GM08714 (cell line): ENCODE results near the gene ABHD3.
"Not testable (repeated sequence)": the region's sequence is repeated elsewhere in the genome, so short reads cannot be mapped to it uniquely, and the experiment has no call there.

Experiments used
- H3K4me3 ChIP-seq: fragments of 200-500 bp; sonication (Bioruptor generic); 2 replicates; pipeline ENCODE4 v1.5.1; 2014; ENCODE audit warnings: mild to moderate bottlenecking, low read length, inconsistent platforms
- ZNF274 ChIP-seq: IDR thresholded peaks from 2 replicates; pipeline ENCODE4 v1.6.1; 2012; ENCODE audit warnings: mild to moderate bottlenecking, low read depth, low read length

ABHD3 gene

GRCh38 chr18:21684731-21685130 lies 19.8 kb downstream of the ABHD3 start:
- H3K4me3 ChIP-seq, result peak overlapping the region; percentile 16; the same call in 1 of the 2 replicates

GRCh38 chr18:21682371-21683051 lies 22.1 kb downstream of the ABHD3 start:
- no peak for TF ChIP-seq ZNF274
- H3K4me3 ChIP-seq, result peak overlapping the region; percentile 92; the same call in 1 of the 2 replicates

More at GRCh38 chr18:21684731-21685130, 19.8 kb downstream of the ABHD3 start:
- TF ChIP-seq ZNF274, result no peak

GRCh38 chr18:21680161-21680560 lies 24.4 kb downstream of the ABHD3 start:
- TF ChIP-seq ZNF274, result no peak
- H3K4me3 ChIP-seq, result no peak overlapping the region

DNA sequence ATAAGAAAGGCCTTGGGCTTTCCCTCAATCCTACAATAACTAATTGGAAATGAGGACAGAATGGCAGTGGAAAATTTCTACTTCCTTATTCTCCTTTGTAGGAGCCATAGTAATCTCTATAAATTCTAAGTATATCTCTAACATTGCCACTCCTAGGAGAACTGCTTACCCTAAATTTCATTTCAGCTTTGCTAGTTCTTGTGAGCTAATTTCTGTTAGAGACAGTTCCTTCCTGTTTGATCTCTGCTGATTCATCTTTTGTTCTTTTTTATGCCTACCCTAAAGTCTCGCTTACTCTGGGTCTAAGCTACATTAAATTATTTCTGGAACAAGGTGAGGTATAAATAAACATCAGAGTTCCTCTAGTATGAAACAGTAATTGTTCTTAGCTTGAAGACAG lies 25.7 kb downstream of the ABHD3 start:
- no peak overlapping the region for H3K4me3 ChIP-seq
- no peak for TF ChIP-seq ZNF274

DNA sequence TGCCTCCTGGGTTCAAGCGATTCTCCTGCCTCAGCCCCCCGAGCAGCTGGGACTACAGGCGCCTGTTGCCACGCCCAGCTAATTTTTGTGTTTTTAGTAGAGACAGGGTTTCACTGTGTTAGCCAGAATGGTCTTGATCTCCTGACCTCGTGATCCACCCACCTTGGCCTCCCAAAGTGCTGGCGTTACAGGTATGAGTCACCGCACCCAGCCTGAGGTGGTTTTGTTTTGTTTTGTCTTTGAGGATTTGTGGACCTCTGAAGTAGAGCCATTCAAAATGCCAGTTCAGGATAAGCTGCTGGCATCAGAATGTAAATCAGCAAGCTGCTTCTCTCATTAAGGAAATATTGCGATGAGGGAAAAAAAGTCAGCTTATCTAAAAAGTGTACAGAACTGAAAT lies 29.2 kb downstream of the ABHD3 start:
- H3K4me3 ChIP-seq, result not testable (repeated sequence)

GRCh38 chr18:21672521-21673267 lies 31.9 kb downstream of the ABHD3 start:
- no peak overlapping the region for H3K4me3 ChIP-seq
- TF ChIP-seq ZNF274, result no peak

DNA sequence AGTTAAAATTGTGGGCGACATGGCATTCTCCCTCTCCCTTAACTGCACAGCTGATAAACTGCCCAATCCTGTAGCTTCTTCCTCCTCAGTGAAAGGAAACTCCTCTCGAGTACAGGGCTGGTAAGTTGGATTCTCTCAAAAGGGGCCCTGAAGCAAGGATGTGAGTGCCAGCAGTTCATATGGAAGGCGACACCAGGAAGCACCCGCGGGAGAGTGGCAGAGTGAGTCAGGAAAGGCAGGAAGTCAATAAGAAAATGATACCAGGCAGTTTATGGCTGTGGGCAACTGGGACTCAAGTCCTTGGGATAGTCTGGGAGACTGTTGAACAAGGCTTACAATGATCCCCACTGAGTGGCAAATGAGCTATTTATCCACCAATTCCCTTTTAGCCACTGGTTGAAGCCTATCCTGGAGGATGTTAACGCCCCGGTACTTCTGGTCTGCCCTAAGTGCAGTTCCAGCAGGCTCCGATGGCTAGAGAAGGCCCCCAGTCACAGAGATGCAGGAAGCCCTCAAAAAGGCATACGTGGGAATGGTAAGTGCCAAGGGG lies 34.8 kb downstream of the ABHD3 start:
- no peak overlapping the region for H3K4me3 ChIP-seq
- no peak for TF ChIP-seq ZNF274

DNA sequence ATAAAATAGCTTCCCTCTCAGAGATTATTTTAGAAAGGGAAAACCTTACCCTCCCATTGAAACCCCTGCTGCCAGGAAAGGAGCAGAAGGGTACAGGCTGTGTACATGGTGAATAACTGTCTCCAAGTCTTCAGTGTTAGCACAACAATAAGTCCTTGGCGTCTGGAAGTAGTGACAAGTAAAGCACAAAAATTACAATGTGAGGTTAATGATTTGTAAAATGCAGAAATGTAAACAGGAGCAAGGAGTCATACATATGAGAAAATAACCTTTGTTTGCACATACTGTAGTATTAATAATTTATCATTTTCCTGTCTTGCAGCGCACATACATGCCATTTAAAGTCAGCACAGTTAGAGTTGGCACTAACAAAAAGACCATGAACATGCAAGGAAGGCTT lies 40.5 kb downstream of the ABHD3 start:
- H3K4me3 ChIP-seq, result no peak overlapping the region
- TF ChIP-seq ZNF274, result no peak

GRCh38 chr18:21663578-21663977 lies 41.0 kb downstream of the ABHD3 start:
- no peak overlapping the region for H3K4me3 ChIP-seq
- TF ChIP-seq ZNF274, result no peak

GRCh38 chr18:21662581-21662980 lies 42.0 kb downstream of the ABHD3 start:
- no peak for TF ChIP-seq ZNF274
- no peak overlapping the region for H3K4me3 ChIP-seq

- no peak for TF ChIP-seq ZNF274
- H3K4me3 ChIP-seq, result no peak overlapping the region
Observed at GRCh38 chr18:21660078-21660477, 44.5 kb downstream of the ABHD3 start.

- H3K4me3 ChIP-seq, result no peak overlapping the region
Observed at GRCh38 chr18:21656402-21656801, 48.2 kb downstream of the ABHD3 start.

GRCh38 chr18:21653361-21653760 lies 51.2 kb downstream of the ABHD3 start:
- no peak for TF ChIP-seq ZNF274
- no peak overlapping the region for H3K4me3 ChIP-seq

More at GRCh38 chr18:21656402-21656801, 48.2 kb downstream of the ABHD3 start:
- TF ChIP-seq ZNF274, result no peak

DNA sequence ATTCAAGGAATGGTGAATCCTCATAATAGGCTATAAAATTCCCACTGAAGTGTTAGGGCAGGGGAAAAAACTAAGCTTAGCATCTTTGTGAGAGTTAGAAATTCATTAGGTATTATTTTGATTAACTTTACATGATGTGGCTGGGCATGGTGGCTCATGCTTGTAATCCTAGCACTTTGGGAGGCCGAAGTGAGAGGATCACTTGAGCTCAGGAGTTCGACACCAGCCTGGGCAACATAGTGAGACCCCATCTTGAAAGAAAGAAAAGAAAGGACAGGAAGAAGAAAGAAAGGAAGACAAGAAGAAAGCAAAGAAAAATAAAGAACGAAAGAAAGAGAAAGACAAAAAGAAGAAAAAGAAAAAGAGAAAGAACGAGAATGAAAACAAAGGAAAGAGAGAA lies 52.5 kb downstream of the ABHD3 start:
- no peak for TF ChIP-seq ZNF274
- H3K4me3 ChIP-seq, result no peak overlapping the region

GRCh38 chr18:21650311-21650710 lies 54.3 kb downstream of the ABHD3 start:
- TF ChIP-seq ZNF274, result no peak
- no peak overlapping the region for H3K4me3 ChIP-seq

DNA sequence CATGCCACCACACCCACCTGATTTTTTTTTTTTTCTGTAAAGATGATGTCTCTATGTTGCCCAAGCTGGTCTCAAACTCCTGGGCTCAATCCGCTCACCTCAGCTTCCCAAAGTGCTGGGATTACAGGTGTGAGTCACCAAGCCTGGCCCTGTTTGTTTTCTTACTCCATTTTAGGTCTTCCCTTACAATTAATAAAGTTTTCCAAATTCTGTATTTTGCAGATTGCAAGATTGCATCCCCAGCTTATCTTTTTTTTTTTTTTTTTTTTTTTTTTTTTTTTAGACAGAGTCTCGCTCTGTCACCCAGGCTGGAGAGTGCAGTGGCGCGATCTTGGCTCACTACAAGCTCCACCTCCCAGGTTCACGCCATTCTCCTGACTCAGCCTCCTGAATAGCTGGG lies 64.2 kb downstream of the ABHD3 start:
- H3K4me3 ChIP-seq, result not testable (repeated sequence)
